ENCODE measurements around the gene FAM118B.
"Not testable (repeated sequence)": the region's sequence is repeated elsewhere in the genome, so short reads cannot be mapped to it uniquely, and the experiment has no call there.

Gene FAM118B

DNA sequence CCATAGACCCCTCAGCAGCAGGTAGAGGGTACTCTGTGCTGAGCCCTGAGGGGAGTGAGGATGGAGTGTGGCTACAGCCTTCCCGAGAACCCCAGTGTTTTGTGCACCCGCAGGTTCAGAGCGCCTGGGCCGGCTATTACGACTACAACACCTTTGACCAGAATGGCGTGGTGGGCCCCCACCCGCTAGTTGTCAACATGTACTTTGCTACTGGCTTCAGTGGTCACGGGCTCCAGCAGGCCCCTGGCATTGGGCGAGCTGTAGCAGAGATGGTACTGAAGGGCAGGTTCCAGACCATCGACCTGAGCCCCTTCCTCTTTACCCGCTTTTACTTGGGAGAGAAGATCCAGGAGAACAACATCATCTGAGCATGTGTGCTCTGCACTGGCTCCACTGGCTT is 65.7 kb downstream of the FAM118B start:
- no peak for DNase-seq (ENCODE audit: low spot score)

- DNase-seq (ENCODE audit: low spot score) = no peak
Measured at GRCh38 chr11:126277780-126278179, 66.2 kb downstream of the FAM118B start.

DNA sequence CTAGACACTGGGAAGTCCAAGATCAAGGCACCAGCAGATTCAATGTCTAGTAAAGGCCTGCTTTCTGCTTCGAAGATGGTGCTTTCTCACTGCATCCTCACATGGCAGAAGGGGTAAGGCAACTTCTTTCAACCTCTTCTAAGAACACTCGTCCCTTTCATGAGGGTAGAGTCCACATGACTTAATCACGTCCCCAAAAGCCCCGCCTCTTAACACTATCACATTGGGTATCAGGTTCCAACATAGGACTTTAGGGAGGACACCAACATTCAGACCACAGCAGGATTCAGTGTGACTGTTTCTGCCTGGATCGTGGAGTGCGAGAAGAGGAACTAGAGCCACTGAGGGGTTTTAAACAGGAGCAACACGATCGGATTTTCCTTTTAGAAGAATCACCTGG is 67.6 kb downstream of the FAM118B start:
- DNase-seq (ENCODE audit: low spot score) = no peak

DNA sequence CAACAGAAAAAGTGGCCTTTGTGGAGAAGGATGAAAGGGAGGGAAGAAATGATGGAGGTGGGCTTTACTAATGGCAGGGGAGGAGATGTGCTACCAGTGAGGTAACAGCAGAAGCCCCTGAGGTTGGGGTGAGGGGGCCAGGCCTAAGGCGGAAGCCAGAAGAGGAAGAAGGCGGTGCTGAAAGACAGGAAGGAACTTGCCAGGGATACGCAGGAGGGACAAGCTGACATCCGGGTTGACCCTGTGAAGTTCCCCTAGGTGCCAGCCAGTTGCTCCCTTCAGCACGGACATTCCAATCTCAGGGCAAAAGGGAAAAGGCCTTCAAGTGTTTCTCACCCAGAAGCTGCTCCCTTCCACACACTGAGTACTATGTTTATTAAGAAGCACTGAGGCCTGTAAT is 69.0 kb downstream of the FAM118B start:
- DNase-seq (ENCODE audit: low spot score) = no peak

- no peak for DNase-seq (ENCODE audit: low spot score)
Measured at GRCh38 chr11:126281245-126281644, 69.7 kb downstream of the FAM118B start.

- no peak for DNase-seq (ENCODE audit: low spot score)
Measured at GRCh38 chr11:126281666-126282175, 70.1 kb downstream of the FAM118B start.

DNA sequence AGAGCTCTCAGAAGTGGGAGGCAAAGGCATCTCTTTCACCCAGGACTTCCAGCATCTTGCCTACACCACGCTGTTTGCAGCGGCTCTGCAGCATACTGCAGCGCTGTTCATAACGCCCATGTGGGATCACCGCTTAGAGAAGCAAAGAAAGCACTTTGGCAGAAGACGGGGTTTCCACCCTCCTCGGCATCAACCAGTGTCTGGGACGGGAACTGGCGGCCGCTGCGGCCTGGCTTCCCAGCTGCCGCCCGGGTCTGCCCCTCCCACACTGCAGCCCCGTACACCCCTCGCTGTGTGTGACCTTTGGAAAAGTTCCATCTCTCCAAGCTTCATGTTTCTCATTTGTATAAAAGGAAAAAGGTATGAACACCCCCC is 70.8 kb downstream of the FAM118B start:
- peak; percentile 67 for DNase-seq (ENCODE audit: low spot score)

DNA sequence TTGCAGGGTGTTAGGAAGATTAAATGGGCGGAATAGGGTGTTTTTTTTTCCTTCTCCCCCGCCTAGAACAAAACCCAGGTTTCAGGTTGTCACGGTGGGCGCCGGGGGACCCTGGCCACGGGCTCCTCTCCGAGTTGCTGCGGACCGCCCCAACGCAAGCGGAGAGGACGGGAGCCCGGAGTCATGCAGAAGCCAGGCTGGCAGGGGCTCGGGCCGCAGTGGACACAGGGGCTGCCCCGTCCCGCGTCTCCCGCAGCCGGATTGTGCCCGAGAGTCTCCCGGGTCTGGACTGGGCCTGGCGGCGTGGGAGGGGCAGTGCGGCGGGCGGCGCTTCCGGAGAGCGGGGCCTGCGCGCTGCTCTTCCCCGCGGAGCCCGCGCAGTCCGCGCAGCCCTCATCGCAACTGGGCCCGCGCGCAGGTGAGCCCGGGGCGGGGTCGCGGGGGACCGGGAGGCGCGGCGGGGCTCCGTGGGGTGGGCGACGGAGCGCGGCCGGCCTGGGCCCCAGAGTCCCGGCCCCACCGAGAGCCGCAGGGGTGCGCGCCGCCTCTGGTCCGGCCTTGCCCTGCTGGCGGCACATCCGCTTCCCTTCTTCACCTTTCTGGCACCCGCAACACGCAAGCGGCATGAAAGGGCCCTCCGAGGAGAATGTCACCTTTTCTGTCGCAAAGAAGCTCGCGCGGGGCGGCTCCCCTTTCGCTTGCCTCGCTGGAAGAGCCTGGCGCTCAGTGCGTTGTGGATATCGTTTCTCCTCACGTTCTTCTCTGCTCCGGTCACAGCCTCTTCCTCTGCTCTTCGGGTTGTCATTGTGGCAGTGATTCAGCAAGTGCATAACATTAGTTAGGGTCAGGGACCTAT is 71.4 kb downstream of the FAM118B start, which contains the start of gene TIRAP:
Gene TIRAP, plus strand, starts transcription at position 358 of the 856 bp plus-strand sequence. CDS start 7,802 bp downstream, outside the sequence.
- DNase-seq (ENCODE audit: low spot score) = peak; percentile 90

- DNase-seq (ENCODE audit: low spot score) = peak; percentile 77
Measured at GRCh38 chr11:126284829-126285228, 73.2 kb downstream of the FAM118B start.

- DNase-seq (ENCODE audit: low spot score) = no peak
Measured at GRCh38 chr11:126288237-126288636, 76.7 kb downstream of the FAM118B start.

DNA sequence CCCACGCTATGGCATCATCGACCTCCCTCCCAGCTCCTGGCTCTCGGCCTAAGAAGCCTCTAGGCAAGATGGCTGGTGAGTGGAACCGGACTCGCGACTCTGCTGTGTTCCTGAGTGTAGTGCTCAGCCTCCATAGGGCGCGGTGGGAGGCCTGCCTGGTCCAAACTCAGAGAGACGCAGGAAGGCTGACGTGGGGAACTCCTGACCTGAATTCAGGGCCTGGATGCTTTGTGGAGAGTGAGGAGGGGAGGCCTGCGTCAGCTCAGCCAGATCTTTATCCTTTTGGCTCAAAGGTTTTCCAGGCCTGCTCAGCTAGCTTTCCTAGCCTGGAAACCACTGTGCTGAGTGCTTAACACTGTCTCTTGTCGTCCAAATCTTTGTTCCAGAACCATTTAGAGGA is 79.3 kb downstream of the FAM118B start:
- no peak for DNase-seq (ENCODE audit: low spot score)

DNA sequence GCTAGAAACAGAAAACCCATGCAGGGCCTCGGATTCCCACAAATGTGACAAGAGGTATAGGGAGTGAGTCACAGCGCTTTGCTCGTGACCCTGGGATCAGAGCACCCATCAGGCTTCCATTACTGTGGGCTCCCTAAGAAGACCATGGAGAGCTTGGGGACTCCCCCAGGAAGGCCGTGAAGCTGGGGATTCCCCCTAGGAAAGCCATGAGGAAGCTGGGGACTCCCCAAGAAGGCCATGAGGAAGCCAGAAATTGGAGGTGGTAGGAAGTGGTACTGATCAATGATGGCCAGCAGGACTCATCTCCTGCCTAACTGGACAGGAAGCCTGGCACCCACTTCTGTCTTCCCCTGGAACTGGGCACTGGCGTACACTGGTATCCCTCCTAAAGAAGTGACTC is 82.1 kb downstream of the FAM118B start:
- no peak for DNase-seq (ENCODE audit: low spot score)

GRCh38 chr11:126297004-126297403 is 85.4 kb downstream of the FAM118B start:
- DNase-seq (ENCODE audit: low spot score) = no peak

GRCh38 chr11:126303623-126304456 is 92.3 kb downstream of the FAM118B start, which contains the start of gene DCPS:
Gene DCPS (plus strand): TSS chr11:126304060. CDS start chr11:126304081, 21 bp downstream.
- DNase-seq (ENCODE audit: low spot score) = peak; percentile 99

- DNase-seq (ENCODE audit: low spot score) = no peak
Measured at GRCh38 chr11:126304457-126305075, 93.0 kb downstream of the FAM118B start.

DNA sequence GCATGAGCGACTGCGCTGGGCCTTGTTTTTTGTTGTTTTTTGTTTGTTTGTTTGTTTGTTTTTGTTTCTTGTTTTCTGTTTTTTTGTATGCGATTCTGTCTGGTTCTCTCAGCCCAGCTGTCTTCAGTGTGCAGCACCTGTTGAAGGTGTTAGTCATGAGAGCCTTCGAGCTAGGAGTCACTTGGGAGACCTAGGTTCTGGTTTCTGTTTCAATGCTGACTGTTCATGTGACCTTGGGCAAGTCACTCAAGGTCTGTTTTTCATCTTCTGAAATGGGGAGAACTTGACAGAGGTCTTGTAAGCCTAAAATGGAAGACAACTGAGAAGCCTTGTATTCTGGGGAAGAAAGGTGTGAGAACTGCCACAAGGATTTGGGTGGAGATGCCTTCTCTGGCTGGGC is 94.1 kb downstream of the FAM118B start:
- DNase-seq (ENCODE audit: low spot score) = no peak

GRCh38 chr11:126307706-126308105 is 96.1 kb downstream of the FAM118B start:
- DNase-seq (ENCODE audit: low spot score) = peak; percentile 36

GRCh38 chr11:126308271-126308671 is 96.7 kb downstream of the FAM118B start:
- no peak for DNase-seq (ENCODE audit: low spot score)

DNA sequence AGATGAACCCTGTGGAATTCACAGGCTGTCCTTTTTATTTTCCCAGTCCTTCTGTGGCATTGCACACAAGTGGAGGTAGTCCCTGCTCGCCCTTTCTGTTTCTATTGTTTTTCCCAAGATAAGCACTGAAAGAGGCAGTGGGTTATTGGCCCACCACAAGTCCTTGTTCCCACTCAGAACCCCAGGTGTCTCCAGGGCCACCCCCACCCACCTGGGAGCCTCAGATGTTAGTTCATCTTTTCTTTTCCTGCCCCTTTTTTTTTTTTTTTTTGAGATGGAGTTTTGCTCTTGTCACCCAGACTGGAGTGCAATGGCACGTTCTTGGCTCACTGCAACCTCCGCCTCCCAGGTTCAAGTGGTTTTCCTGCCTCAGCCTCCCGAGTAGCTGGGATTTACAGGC is 97.2 kb downstream of the FAM118B start:
- DNase-seq (ENCODE audit: low spot score) = not testable (repeated sequence)

- DNase-seq (ENCODE audit: low spot score) = peak; percentile 86
Measured at GRCh38 chr11:126310200-126310991, 98.8 kb downstream of the FAM118B start.

DNA sequence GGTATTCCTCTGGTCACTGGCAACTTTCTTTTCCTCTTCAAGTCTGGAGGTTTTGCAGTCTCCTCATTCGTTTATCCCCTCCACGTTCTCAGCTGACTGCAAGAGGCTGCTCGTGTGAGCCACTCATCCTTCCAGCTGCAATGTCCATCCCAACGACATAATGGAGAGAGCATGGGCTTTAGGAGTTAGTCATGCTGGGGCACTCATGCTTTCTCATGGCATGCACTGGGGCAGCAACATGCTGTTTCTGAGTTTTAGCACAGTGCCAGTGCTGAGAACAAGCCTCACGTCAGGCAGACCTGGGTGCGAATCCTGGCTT is 99.4 kb downstream of the FAM118B start:
- no peak for DNase-seq (ENCODE audit: low spot score)
